Eye (tissue), 1 donor: Measurements from ENCODE around the gene ZNF791.
"Not testable (repeated sequence)": the region's sequence is repeated elsewhere in the genome, so short reads cannot be mapped to it uniquely, and the experiment has no call there.

Experiments used
- DNase-seq: peaks from one replicate; pipeline ENCODE4 v3.0.0-alpha.2; 2015

ZNF791 gene

GRCh38 chr19:12668346-12668745 lies 57.6 kb downstream of the ZNF791 start:
- DNase-seq = no peak

DNA sequence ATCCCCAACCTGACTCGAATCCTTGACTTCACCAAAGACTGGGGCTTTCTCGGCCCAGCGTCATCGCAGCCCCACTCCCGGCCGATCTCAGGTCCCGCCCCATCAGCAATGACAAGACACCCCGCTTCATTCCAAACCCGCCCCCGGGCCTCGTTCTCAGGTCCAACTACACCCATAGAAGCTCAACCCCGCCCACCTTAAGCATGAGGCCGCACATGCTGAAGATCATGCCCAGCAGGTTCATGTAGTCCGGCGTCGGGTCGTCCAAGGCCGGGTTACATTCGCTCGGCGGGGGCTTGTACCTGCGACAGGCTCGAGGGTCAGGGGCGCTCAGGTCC lies 58.2 kb downstream of the ZNF791 start:
- no peak for DNase-seq

DNA sequence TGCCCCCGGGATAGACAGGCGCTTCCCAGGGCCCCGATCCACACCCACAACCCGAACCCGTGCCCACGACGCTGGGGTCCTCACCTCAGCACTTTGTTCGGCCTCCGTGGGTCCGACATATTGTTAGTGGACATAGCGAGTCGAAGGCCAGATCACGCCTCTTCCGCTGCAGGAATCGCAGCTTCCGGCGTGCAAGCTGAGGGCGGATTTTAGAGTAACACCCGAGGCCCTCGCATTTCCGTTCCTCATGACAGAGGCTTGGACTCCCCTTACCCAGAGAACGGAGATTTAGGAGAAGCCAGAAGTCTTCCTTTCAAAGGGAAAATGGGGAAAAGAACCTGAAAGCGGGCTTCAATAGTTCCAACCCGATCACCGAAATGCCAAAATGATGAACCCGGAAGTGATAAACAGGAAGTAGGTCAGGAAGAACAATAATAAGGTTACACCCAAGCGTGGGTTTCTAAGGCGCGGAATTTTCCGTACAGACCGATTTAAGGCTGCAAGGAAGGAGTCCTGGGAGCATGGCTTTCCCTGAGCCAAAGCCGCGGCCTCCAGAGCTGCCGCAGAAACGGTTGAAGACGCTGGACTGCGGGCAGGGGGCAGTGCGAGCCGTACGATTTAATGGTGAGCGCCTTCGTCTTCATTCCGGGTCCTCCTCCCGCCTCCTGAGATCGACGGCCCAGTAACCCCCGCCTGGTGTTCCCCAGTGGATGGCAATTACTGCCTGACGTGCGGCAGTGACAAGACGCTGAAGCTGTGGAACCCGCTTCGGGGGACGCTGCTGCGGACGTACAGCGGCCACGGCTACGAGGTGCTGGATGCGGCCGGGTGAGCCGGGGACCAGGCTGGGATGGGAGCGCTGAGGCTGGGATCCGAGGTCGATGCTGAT lies 58.8 kb downstream of the ZNF791 start:
- peak; percentile 95 for DNase-seq

GRCh38 chr19:12670159-12670928 lies 59.6 kb downstream of the ZNF791 start:
- DNase-seq = no peak

DNA sequence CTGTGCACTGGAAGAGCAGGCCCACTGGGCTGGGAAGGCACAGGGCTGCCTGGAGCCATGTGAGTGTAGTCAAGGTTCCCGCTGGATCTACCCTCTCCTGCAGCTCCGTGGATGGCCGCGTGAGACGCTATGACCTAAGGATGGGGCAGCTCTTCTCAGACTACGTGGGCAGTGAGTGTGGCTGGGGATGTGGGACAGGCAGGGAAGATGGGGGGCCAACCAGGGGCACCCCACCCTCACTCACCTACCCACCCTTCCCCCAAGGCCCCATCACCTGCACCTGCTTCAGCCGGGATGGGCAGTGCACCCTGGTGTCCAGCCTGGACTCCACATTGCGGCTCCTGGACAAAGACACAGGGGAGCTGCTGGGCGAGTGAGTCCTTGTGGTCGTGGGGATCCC lies 62.0 kb downstream of the ZNF791 start:
- no peak for DNase-seq

DNA sequence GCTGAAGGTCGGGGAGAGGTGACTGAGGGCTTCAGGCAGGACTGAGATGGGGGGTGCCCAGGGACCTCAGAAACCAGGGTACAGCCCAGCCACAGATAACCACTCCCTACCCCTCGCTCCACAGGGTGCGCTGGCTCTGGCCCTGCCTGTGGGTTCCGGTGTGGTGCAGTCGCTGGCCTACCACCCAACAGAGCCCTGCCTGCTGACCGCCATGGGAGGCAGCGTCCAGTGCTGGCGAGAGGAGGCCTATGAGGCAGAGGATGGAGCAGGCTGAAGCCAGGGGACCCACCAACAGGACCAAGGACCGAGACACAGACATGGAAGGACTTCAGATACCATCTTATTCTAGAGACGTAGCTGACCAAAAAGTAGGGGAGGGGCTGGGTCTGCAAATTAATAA lies 64.7 kb downstream of the ZNF791 start:
- DNase-seq = no peak

- DNase-seq = no peak
Observed at GRCh38 chr19:12675940-12676339, 65.2 kb downstream of the ZNF791 start.

- DNase-seq = peak; percentile 91
Observed at GRCh38 chr19:12676384-12676792, 65.7 kb downstream of the ZNF791 start.

DNA sequence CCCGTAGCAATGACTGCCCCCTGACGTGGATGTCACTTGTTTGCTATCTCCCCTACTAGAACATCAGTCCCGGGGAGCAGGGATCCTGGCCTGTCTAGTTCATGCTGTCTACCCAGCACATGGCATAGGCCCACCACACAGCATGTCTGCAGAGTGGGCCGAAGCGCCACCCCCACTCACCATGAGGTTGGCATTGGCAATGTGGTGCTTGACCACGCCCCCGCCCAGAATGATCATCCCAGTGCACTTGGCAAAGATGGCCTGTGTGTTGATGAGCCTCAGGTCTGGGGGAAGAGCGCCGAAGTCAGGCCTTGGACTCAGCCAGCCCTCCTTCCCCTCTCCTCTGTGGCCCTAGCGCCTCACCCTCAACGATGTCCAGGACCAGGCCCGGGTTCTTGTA lies 66.2 kb downstream of the ZNF791 start:
- DNase-seq = no peak

DNA sequence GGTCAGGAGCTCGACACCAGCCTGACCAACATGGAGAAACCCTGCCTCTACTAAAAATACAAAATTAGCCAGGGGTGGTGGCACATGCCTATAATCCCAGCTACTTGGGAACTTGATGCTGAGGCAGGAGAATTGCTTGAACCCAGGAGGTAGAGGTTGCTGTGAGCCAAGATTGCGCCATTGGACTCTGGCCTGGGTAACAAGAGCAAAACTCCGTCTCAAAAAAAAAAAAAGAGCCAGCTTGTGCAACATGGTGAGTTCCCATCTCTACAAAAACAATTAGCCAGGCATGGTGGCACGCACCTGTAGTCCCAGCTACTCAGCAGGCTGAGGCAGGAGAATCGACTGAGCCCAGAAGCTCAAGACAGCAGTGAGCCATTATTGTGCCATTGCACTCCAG lies 67.3 kb downstream of the ZNF791 start:
- DNase-seq = not testable (repeated sequence)

DNA sequence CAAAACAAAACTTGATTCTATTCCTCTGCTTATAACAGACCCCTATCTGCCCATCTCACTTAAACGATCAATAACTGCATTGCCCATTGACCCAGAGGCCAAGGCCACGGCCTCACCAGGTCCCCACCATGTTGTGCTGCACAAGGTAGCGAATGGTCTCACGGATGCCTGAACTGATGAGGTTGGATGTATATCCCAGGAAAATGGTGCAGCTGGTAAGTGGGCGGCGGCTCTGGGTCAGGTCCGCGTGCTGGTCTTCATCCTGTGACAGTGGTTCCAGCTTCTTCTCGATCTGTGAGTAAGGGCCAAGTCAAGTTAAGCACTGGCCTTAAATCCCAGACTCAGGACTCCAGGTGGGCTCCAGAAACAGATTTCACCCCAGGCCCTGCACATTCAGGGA lies 69.3 kb downstream of the ZNF791 start:
- DNase-seq = no peak

DNA sequence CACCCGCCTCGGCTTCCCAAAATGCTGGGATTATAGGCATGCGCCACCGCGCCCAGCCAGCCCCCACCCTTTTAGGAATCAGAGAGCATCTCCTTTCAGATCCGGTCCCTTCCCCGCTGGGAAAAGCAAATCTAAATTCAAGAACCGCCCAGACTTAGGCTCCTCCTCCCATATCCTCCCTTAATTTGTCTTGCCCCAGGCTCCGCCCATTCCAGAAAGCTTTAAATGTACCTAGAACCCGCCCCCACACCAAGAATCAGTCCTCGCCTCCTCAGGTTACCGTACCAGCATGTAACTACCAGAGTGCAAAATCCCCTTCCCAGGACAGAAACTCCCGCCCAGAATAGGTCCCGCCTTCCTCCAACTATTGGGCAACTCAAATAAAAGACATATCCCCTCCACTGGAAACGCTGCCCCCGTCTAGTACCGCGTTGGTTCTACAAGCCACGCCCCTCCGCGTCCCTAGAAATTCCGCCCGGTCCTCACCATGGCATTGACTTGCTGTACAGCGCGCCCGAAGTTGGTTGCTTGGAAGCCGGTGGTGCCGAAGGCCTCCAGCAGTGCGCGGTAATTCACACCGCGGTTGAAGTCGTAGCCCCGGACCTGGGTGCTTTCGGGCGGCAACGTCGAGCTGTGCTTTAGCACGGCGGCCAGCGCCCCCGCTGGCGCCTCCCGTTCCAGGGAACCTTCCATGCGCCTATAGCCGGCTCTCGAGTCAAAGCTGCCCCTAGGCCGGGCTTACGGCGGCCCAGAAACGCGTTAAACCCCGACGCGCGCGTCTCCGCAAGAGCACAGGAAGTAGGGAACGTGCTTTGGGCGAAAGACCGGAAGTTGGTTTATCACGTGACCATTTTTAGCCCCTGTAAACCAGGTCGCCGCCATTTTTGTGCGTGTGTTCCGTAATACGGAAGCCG lies 70.6 kb downstream of the ZNF791 start, which contains the start of gene DHPS:
DHPS (minus strand) TSS at position 807 of the 914 bp plus-strand sequence; CDS start at position 693, 114 bp downstream.
- DNase-seq = peak; percentile 98
